ENCODE measurements around the gene NDFIP1. TPM values are rescaled to one million over a fixed set of nuclear protein-coding genes. Genes with fewer than 3 reads are reported as not detected.

The NDFIP1 gene
- total and polyA plus RNA-seq, 2 of the 8 experiments (the other 6 are each of a cell fraction or from before 2014, with no cell fraction given): 8.8 to 27.1 TPM

GRCh38 chr5:142095035-142095434 lies 13.5 kb upstream of the NDFIP1 start:
- Histone ChIP-seq H3K9ac (replicated peaks in 1 of 4; ENCODE audit: extremely low read depth in 1 of 4, low read depth in 3 of 4, low read length in 3 of 4) (no peak overlapping the region), H2BK120ac (replicated peaks; ENCODE audit: low read depth, low read length) (no peak overlapping the region)

More at GRCh38 chr5:142095035-142095434, 13.5 kb upstream of the NDFIP1 start:
- Histone ChIP-seq H3K27me3 (replicated peaks in 1 of 4; ENCODE audit: control insufficient read depth in 3 of 4, extremely low read depth in 1 of 4, insufficient read depth in 3 of 4, low read length in 3 of 4) (no peaks in the 10 kb centered on the region), H3K18ac (ENCODE audit: extremely low read depth, low read length) (no peak overlapping the region), H3K4me2 (ENCODE audit: insufficient read depth in 1 of 2, low read depth in 2 of 2, low read length in 2 of 2) (no peak overlapping the region), H3K79me2 (ENCODE audit: control insufficient read depth in 1 of 2, insufficient read depth in 2 of 2, low read length in 2 of 2) (no peaks in the 10 kb centered on the region), H2BK20ac (ENCODE audit: low read length) (no peak overlapping the region), H3K36me3 (ENCODE audit: control insufficient read depth in 2 of 4, insufficient read depth in 4 of 4, low read length in 3 of 4) (no peaks in the 10 kb centered on the region), H4K20me1 (replicated peaks in 1 of 2; ENCODE audit: control insufficient read depth in 1 of 2, insufficient read depth in 2 of 2, low read length in 2 of 2) (no peaks in the 10 kb centered on the region), H2BK12ac (ENCODE audit: low read depth, low read length) (no peak overlapping the region), H4K8ac (ENCODE audit: extremely low read depth, insufficient read depth, low read length) (no peak overlapping the region), H3K4me3 (ENCODE audit: extremely low read depth in 1 of 4, insufficient read depth in 2 of 4, low read depth in 3 of 4, low read length in 4 of 4) (no peak overlapping the region), H2BK5ac (ENCODE audit: low read depth, low read length) (no peak overlapping the region), H3K4ac (replicated peaks; ENCODE audit: insufficient read length, low read depth, low read length) (no peak overlapping the region), H4K5ac (ENCODE audit: insufficient read length, low read depth, low read length) (no peak overlapping the region), H3K79me1 (ENCODE audit: low read depth, low read length) (no peaks in the 10 kb centered on the region), H3K27ac (ENCODE audit: low read depth, low read length) (no peak overlapping the region), H3K9me3 (ENCODE audit: insufficient read depth in 2 of 2, low read depth in 1 of 2, low read length in 1 of 2) (no peaks in the 10 kb centered on the region), H2BK15ac (ENCODE audit: low read length) (no peak overlapping the region), H3K56ac (replicated peaks; ENCODE audit: insufficient read length, low read depth, low read length) (no peak overlapping the region), H3K4me1 (replicated peaks in 1 of 4; ENCODE audit: control insufficient read depth in 3 of 4, insufficient read depth in 4 of 4, low read length in 3 of 4) (peaks cover 0 to 12% (median 5%) of the 10 kb centered on the region in 4 experiments; a peak in 3 of 7 replicates), H2AK5ac (ENCODE audit: low read depth, low read length) (no peak overlapping the region), H3K14ac (ENCODE audit: insufficient read length) (no peak overlapping the region), H3K23ac (ENCODE audit: insufficient read length) (no peak overlapping the region), H4K91ac (replicated peaks; ENCODE audit: insufficient read length, low read length) (no peak overlapping the region), H2AFZ (ENCODE audit: low read length) (no peak overlapping the region), H3K23me2 (ENCODE audit: low read depth, low read length) (no peaks in the 10 kb centered on the region)
- CTCF ChIA-PET (ENCODE audit: partially characterized antibody): interaction anchor here (0.7 to 1.1 kb wide), 2 partner anchors 55 to 169 kb away, joined by 3 read pairs; no protein-coding TSS in a partner anchor
- no peak for TF ChIP-seq KDM4A (IDR thresholded peaks at IDR 0.05; ENCODE audit: low read depth, low read length, severe bottlenecking)
- no peak for TF ChIP-seq GTF2F1 (IDR thresholded peaks at IDR 0.05; ENCODE audit: borderline replicate concordance, low read depth, low read length)
- TF ChIP-seq BACH1 (IDR thresholded peaks at IDR 0.05; ENCODE audit: low read length): no peak
- TF ChIP-seq ZNF274 (IDR thresholded peaks at IDR 0.05; ENCODE audit: borderline replicate concordance, extremely low read depth, low read length): no peak
- TF ChIP-seq SIX5 (IDR thresholded peaks at IDR 0.05; ENCODE audit: low read depth, low read length): no peak
- TF ChIP-seq SP4 (IDR thresholded peaks at IDR 0.05; ENCODE audit: low read length): no peak
- no peak for TF ChIP-seq TBP (IDR thresholded peaks at IDR 0.05; ENCODE audit: low read depth, low read length)
- TF ChIP-seq BRCA1 (IDR thresholded peaks at IDR 0.05; ENCODE audit: low read depth, low read length): no peak
- no peak for TF ChIP-seq SUZ12 (IDR thresholded peaks at IDR 0.05; ENCODE audit: low read length)
- no peak for TF ChIP-seq SIRT6 (IDR thresholded peaks at IDR 0.05; ENCODE audit: low read length)
- TF ChIP-seq CEBPB (IDR thresholded peaks at IDR 0.05; ENCODE audit: low read depth, low read length): no peak
- DNase-seq (ENCODE audit: low read depth in 1 of 2, low spot score in 2 of 2) (no peak), FAIRE-seq (no peak)
- WGBS, 2 experiments (ENCODE audit: extremely low coverage in 1 of 2, insufficient coverage in 1 of 2, insufficient read length in 1 of 2, insufficient replicate concordance in 2 of 2, low coverage in 1 of 2, low lambda C conversion rate in 2 of 2, missing lambda C conversion rate in 1 of 2): 93% methylated on average over 4 of the region's 4 CpGs; no CpG with 5 or more reads in 1 of the 2 experiments
- POLR2A ChIA-PET (ENCODE audit: partially characterized antibody): interaction anchor here (1.1 kb wide), 1 partner anchor 12 kb away, joined by 3 read pairs; no protein-coding TSS in a partner anchor
